Activated T-helper 2 cell treated with anti-CD3 and anti-CD28 coated beads, Interferon-gamma antibody, Interleukin-2, Interleukin-4, amounts not matched to agents 10 μg/mL and 5 μg/mL and 100 μg/mL, durations not matched to agents 14 hours and 24 hours and 36 hours (primary cell): ENCODE data around the gene PLPP2. TPM values are rescaled to one million over a fixed set of nuclear protein-coding genes. Genes with fewer than 3 reads are reported as not detected.

ENCODE experiments used
- DNase-seq: peaks from one replicate; pipeline ENCODE4 v3.0.0; 2021; ENCODE audit warnings: low spot score
- H3K27ac Mint-ChIP-seq: one replicate; pipeline ENCODE4 v1.8.0; 2021; ENCODE audit warnings: mixed read lengths
- H3K27me3 Mint-ChIP-seq: one replicate; pipeline ENCODE4 v1.8.0; 2021; ENCODE audit warnings: low read depth, mixed read lengths
- H3K36me3 Mint-ChIP-seq: one replicate; pipeline ENCODE4 v1.8.0; 2021; ENCODE audit warnings: low read depth, mixed read lengths
- H3K4me1 Mint-ChIP-seq: one replicate; pipeline ENCODE4 v1.8.0; 2021; ENCODE audit warnings: low read depth, mixed read lengths
- H3K4me3 Mint-ChIP-seq: one replicate; pipeline ENCODE4 v1.8.0; 2021; ENCODE audit warnings: low read depth, mild to moderate bottlenecking, moderate library complexity, mixed read lengths
- H3K9me3 Mint-ChIP-seq: one replicate; pipeline ENCODE4 v1.8.0; 2021; ENCODE audit warnings: mixed read lengths
- intact Hi-C: fragments of 100-400 bp; cut with micrococcal nuclease; formaldehyde crosslinking; loops from one replicate; pipeline ENCODE4 v1.15.1; 2023
- total RNA-seq: library from RNA; stranded (reverse); gene quantifications from 2 replicates; pipeline ENCODE4 v1.2.3, GENCODE V29; 2022

Gene PLPP2
- total RNA-seq, 1 donor from 2014 or later = not detected

DNA sequence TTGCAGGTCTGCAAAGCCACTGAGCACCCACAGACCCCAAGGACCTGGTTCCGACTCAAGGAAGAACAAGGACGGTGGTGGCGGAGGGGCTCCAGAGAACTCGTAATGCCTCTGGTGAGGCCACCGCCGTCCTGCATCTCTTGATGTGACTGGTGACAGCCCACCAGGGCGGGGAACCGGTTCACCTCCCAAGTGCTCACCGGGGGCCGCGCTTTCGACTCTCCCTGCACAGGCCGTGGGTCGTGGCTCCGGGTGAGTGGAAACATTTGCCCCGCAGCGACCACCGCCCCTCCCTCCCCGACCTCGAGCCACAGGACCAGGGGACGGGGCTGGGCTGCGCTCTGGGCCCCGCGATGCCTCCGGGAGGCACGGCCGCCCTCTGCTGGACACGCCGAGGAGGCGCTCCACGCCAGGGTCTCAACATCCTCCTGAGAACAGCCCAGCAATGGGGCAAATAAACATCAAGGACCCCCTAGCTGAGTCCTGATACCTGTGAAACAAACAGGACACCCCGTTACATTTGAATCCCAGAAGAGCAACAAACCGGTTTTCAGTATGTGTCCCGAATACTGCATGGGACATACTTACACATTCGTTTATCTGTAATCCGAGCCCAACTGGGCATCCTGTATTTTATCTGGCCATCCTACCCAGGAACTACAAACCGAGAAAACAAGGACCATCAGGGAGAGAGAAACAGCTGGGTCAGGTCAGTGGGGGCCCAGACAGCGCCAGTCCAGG is 3.9 kb upstream of the PLPP2 start:
- Mint-ChIP-seq H3K4me3 (no peak overlapping the region), H3K4me1 (no peaks in the 10 kb centered on the region), H3K36me3 (no peaks in the 10 kb centered on the region), H3K27ac (no peak overlapping the region), H3K27me3 (peaks cover 32% of the 10 kb centered on the region), H3K9me3 (no peaks in the 10 kb centered on the region)
- peak; percentile 24 for DNase-seq
- intact Hi-C loops = no loop called here

GRCh38 chr19:294341-294945 is 3.2 kb upstream of the PLPP2 start:
- intact Hi-C loops = no loop called here
- Mint-ChIP-seq H3K27me3 (peaks cover 38% of the 10 kb centered on the region), H3K4me1 (no peaks in the 10 kb centered on the region), H3K9me3 (no peaks in the 10 kb centered on the region), H3K4me3 (no peak overlapping the region), H3K27ac (no peak overlapping the region), H3K36me3 (no peaks in the 10 kb centered on the region)
- DNase-seq = no peak

- H3K27me3 Mint-ChIP-seq = peaks cover 47% of the 10 kb centered on the region
- DNase-seq = no peak
- H3K27ac Mint-ChIP-seq = no peak overlapping the region
- intact Hi-C loops = no loop called here
- H3K4me1 Mint-ChIP-seq = no peaks in the 10 kb centered on the region
- no peak overlapping the region for H3K4me3 Mint-ChIP-seq
- no peaks in the 10 kb centered on the region for H3K36me3 Mint-ChIP-seq
- no peaks in the 10 kb centered on the region for H3K9me3 Mint-ChIP-seq
Observed at GRCh38 chr19:293436-294110, 2.4 kb upstream of the PLPP2 start.

- Mint-ChIP-seq H3K36me3 (no peaks in the 10 kb centered on the region), H3K9me3 (no peaks in the 10 kb centered on the region), H3K4me3 (no peak overlapping the region), H3K27me3 (peaks cover 48% of the 10 kb centered on the region), H3K27ac (no peak overlapping the region), H3K4me1 (no peaks in the 10 kb centered on the region)
- DNase-seq = no peak
- intact Hi-C loops = no loop called here
Observed at GRCh38 chr19:292951-293350, 1.7 kb upstream of the PLPP2 start.

DNA sequence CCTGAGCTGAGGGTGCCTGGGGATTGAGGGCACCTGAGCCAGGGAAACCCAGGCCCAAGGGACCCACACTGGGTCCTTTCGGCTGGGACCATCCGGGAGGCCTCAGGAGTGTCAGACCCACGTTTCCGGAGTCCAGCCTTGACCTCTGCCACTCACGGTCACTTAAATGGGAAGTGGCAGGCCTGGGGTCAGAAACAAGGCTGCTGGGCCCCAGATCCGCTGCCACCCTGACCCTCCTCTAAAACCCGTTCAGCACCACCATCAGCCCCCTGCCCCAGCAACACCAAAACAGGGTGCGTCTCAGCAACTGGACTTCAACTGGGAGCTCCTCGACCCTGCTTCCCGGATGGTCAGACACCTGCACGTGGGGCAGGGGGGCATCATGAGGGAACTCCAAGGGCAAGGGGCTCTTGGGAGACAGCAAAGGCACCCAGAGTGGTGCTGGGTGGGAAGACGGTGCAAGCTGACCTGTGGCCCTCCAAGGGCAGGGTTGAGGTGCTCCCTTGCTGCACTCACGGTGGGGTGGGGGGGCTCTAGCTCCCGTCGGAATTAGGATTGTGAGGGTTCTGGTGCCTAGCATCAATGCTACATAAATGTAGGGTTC is 1.2 kb upstream of the PLPP2 start:
- no peaks in the 10 kb centered on the region for H3K4me1 Mint-ChIP-seq
- H3K27ac Mint-ChIP-seq = no peak overlapping the region
- intact Hi-C loops = no loop called here
- H3K9me3 Mint-ChIP-seq = no peaks in the 10 kb centered on the region
- peaks cover 48% of the 10 kb centered on the region for H3K27me3 Mint-ChIP-seq
- DNase-seq = no peak
- H3K4me3 Mint-ChIP-seq = no peak overlapping the region
- no peaks in the 10 kb centered on the region for H3K36me3 Mint-ChIP-seq

GRCh38 chr19:291561-292280 is 518 bp upstream of the PLPP2 start:
- intact Hi-C loops = no loop called here
- Mint-ChIP-seq H3K36me3 (no peaks in the 10 kb centered on the region), H3K4me3 (no peak overlapping the region), H3K27ac (no peak overlapping the region), H3K4me1 (no peaks in the 10 kb centered on the region), H3K27me3 (peaks cover 48% of the 10 kb centered on the region), H3K9me3 (no peaks in the 10 kb centered on the region)
- DNase-seq = no peak

GRCh38 chr19:290372-291005 is 714 bp downstream of the PLPP2 start:
- intact Hi-C loops = no loop called here
- no peak overlapping the region for H3K4me3 Mint-ChIP-seq
- peaks cover 43% of the 10 kb centered on the region for H3K27me3 Mint-ChIP-seq
- H3K9me3 Mint-ChIP-seq = no peaks in the 10 kb centered on the region
- H3K4me1 Mint-ChIP-seq = no peaks in the 10 kb centered on the region
- no peak for DNase-seq
- no peak overlapping the region for H3K27ac Mint-ChIP-seq
- no peaks in the 10 kb centered on the region for H3K36me3 Mint-ChIP-seq

DNA sequence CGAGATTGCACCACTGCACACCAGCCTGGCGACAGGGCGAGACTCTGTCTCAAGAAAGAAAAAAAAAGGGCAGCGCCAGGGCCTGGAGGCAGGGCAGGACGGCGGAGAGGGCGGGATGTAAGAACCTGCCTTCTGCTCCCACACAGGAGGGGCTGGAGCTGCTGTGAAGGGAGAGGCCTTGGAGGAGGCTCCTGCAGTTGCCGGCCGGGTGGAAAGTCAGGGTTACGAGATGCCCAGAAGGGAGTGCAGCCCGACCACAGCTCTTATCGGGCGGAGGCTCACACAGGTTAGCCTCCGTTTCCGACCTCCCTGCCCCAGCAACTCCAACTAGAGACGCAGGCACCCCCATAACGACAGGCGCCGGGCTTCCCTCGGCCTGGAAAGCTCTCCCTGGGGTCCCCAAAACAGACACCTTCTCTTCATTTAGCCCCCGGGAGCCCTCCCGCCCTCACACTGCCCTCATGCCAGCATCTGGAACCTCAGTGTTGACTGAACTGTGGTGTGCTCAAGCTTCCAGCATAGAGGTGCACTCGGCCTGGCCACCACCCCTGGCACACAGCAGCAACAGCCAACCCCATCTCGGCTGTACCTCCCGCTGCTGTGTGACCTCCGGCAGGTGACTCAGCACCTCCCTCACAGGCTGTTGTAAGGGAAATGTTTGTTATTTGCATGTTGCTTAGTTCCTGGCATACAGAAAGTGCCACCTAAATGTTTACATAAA is 1.4 kb downstream of the PLPP2 start:
- intact Hi-C loops = no loop called here
- Mint-ChIP-seq H3K4me3 (no peak overlapping the region), H3K36me3 (no peaks in the 10 kb centered on the region), H3K4me1 (no peaks in the 10 kb centered on the region), H3K9me3 (no peaks in the 10 kb centered on the region), H3K27me3 (peaks cover 42% of the 10 kb centered on the region), H3K27ac (no peak overlapping the region)
- DNase-seq = no peak

DNA sequence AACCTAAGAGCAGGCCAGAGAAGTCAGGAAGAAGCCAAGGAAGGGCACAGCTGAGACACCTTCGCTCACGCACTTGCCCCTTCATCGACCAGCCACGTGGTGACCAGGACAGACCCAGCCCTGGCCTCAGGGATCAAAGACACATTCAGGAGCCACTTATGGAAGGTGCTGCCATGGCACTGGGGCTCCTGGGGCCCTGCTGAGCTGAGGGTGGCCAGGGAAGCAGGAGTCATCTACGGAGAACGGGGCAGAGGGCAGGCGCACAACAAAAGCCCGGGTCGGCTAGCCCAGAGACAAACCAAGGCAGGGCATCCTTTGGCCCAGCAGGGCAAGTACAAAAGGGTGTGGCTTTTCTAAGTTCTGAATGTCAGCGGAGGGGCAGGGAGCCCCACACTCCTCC is 2.3 kb downstream of the PLPP2 start:
- Mint-ChIP-seq H3K27me3 (peaks cover 35% of the 10 kb centered on the region), H3K4me1 (no peaks in the 10 kb centered on the region), H3K36me3 (no peaks in the 10 kb centered on the region), H3K27ac (no peak overlapping the region), H3K4me3 (no peak overlapping the region), H3K9me3 (no peaks in the 10 kb centered on the region)
- intact Hi-C loops = no loop called here
- DNase-seq = no peak

- Mint-ChIP-seq H3K36me3 (no peaks in the 10 kb centered on the region), H3K4me3 (no peak overlapping the region), H3K27ac (no peak overlapping the region)
Observed at GRCh38 chr19:287381-287871, 3.8 kb downstream of the PLPP2 start.

GRCh38 chr19:283395-283794 is 7.8 kb downstream of the PLPP2 start:
- no peaks in the 10 kb centered on the region for H3K36me3 Mint-ChIP-seq
- H3K27me3 Mint-ChIP-seq = peaks cover 1% of the 10 kb centered on the region
- intact Hi-C loops = no loop called here
- no peaks in the 10 kb centered on the region for H3K4me1 Mint-ChIP-seq
- H3K9me3 Mint-ChIP-seq = no peaks in the 10 kb centered on the region
- no peak overlapping the region for H3K4me3 Mint-ChIP-seq
- no peak overlapping the region for H3K27ac Mint-ChIP-seq
- DNase-seq = no peak

More at GRCh38 chr19:287381-287871, 3.8 kb downstream of the PLPP2 start:
- no peaks in the 10 kb centered on the region for H3K9me3 Mint-ChIP-seq
- intact Hi-C loops = no loop called here
- H3K27me3 Mint-ChIP-seq = peaks cover 25% of the 10 kb centered on the region
- DNase-seq = no peak
- H3K4me1 Mint-ChIP-seq = no peaks in the 10 kb centered on the region

GRCh38 chr19:282501-282900 is 8.7 kb downstream of the PLPP2 start:
- no peak overlapping the region for H3K4me3 Mint-ChIP-seq
- peaks cover 3% of the 10 kb centered on the region for H3K27me3 Mint-ChIP-seq
- intact Hi-C loops = no loop called here
- no peak overlapping the region for H3K27ac Mint-ChIP-seq
- no peak for DNase-seq
- H3K36me3 Mint-ChIP-seq = no peaks in the 10 kb centered on the region
- no peaks in the 10 kb centered on the region for H3K4me1 Mint-ChIP-seq
- no peaks in the 10 kb centered on the region for H3K9me3 Mint-ChIP-seq
